ENCODE measurements around the gene ETV2.
A peak's percentile ranks its signal among the peaks of the same experiment; 100 is the strongest.

The ETV2 gene

GRCh38 chr19:35607661-35608060 is 33.9 kb upstream of the ETV2 start:
- no peak overlapping the region for H3K4me3 ChIP-seq (ENCODE audit: low read depth in 1 of 2, low read length in 1 of 2)

GRCh38 chr19:35608251-35608650 is 33.3 kb upstream of the ETV2 start:
- Histone ChIP-seq H3K27ac (no peak overlapping the region), H3K36me3 (no peaks in the 10 kb centered on the region), H3K9me3 (no peaks in the 10 kb centered on the region), H3K4me1 (ENCODE audit: control insufficient read depth in 1 of 2, insufficient read depth in 1 of 2, low read depth in 1 of 2, low read length in 1 of 2) (peaks cover 26 to 28% of the 10 kb centered on the region in 2 experiments), H3K4me3 (ENCODE audit: low read depth in 1 of 2, low read length in 1 of 2) (no peak overlapping the region), H3K27me3 (no peaks in the 10 kb centered on the region)
- TF ChIP-seq, protein P1, sequence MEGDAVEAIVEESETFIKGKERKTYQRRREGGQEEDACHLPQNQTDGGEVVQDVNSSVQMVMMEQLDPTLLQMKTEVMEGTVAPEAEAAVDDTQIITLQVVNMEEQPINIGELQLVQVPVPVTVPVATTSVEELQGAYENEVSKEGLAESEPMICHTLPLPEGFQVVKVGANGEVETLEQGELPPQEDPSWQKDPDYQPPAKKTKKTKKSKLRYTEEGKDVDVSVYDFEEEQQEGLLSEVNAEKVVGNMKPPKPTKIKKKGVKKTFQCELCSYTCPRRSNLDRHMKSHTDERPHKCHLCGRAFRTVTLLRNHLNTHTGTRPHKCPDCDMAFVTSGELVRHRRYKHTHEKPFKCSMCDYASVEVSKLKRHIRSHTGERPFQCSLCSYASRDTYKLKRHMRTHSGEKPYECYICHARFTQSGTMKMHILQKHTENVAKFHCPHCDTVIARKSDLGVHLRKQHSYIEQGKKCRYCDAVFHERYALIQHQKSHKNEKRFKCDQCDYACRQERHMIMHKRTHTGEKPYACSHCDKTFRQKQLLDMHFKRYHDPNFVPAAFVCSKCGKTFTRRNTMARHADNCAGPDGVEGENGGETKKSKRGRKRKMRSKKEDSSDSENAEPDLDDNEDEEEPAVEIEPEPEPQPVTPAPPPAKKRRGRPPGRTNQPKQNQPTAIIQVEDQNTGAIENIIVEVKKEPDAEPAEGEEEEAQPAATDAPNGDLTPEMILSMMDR (IDR thresholded peaks at IDR 0.05): no peak

More at GRCh38 chr19:35607661-35608060, 33.9 kb upstream of the ETV2 start:
- H3K36me3 ChIP-seq: no peaks in the 10 kb centered on the region
- TF ChIP-seq, protein P1 (IDR thresholded peaks at IDR 0.05): no peak
- H3K27ac ChIP-seq: no peak overlapping the region
- no peaks in the 10 kb centered on the region for H3K27me3 ChIP-seq
- no peaks in the 10 kb centered on the region for H3K9me3 ChIP-seq
- peaks cover 20 to 23% of the 10 kb centered on the region in 2 experiments for H3K4me1 ChIP-seq (ENCODE audit: control insufficient read depth in 1 of 2, insufficient read depth in 1 of 2, low read depth in 1 of 2, low read length in 1 of 2)

GRCh38 chr19:35609851-35610353 is 31.6 kb upstream of the ETV2 start:
- H3K4me3 ChIP-seq (ENCODE audit: low read depth in 1 of 2, low read length in 1 of 2): no peak overlapping the region
- H3K27me3 ChIP-seq: no peaks in the 10 kb centered on the region
- no peaks in the 10 kb centered on the region for H3K9me3 ChIP-seq
- H3K27ac ChIP-seq: peak overlapping the region; percentile 15
- no peaks in the 10 kb centered on the region for H3K36me3 ChIP-seq
- TF ChIP-seq, protein P1 (IDR thresholded peaks at IDR 0.05): no peak
- H3K4me1 ChIP-seq (ENCODE audit: control insufficient read depth in 1 of 2, insufficient read depth in 1 of 2, low read depth in 1 of 2, low read length in 1 of 2): peaks cover 26 to 28% of the 10 kb centered on the region in 2 experiments

DNA sequence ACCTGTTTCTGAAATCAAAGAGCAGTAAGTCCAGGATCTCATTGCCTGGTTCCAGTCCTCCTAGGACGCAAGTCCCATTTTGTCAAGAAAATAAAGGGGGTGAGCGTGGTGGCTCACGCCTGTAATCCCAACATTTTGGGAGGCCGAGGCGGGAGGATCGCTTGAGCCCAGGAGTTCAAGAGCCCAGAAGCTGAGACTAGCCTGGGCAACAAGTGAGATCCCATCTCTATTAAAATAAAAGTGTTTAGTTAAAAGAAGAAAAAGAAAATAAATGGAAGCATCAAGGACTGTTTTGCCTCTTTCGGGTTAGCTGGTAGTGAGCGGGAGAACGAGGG is 29.4 kb upstream of the ETV2 start:
- TF ChIP-seq, protein P1 (IDR thresholded peaks at IDR 0.05): no peak
- no peaks in the 10 kb centered on the region for H3K27me3 ChIP-seq
- H3K4me3 ChIP-seq (ENCODE audit: low read depth in 1 of 2, low read length in 1 of 2): peak overlapping the region; percentile 71 to 82
- no peaks in the 10 kb centered on the region for H3K9me3 ChIP-seq
- H3K27ac ChIP-seq: peak overlapping the region; percentile 12
- H3K36me3 ChIP-seq: no peaks in the 10 kb centered on the region
- H3K4me1 ChIP-seq (ENCODE audit: control insufficient read depth in 1 of 2, insufficient read depth in 1 of 2, low read depth in 1 of 2, low read length in 1 of 2): peaks cover 22 to 28% of the 10 kb centered on the region in 2 experiments

DNA sequence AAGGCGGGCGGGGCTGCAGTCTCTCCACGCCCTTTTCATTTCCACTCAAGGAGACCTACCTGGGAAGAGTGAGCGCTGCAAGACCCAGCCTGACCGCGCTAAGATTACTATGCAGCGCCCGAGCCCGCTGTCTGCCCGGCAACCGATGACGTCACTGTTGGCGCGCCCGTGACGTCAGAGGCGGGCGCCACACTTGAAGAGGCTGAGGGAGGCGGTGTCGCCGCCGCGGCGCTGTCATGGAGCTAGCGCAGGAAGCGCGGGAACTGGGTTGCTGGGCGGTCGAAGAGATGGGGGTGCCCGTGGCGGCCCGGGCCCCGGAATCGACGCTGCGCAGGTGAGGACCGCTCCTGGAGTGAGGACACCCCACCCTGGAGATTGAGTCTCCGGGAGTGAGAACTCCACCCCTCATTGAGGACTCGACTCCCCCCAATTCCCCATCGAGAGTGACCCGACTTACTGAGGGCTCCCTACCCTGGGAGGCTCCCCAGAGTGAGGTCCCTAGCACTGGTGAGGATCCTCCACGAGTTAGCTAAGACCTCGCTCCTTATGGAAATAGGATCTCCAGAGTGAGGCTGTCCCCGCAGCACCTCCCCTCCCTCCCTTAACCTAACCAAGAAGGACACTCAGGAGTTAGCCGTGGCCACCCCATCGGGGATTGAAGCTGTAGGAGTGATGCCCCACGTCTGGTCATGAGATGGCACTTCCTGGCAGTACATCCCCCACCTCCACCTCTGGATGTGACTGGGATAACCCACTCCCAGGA is 28.8 kb upstream of the ETV2 start, which contains the start of gene HAUS5:
Gene HAUS5 (plus strand): TSS at position 177 of the 763 bp plus-strand sequence. CDS start 60 bp downstream, at position 237.
- Histone ChIP-seq H3K4me1 (ENCODE audit: control insufficient read depth in 1 of 2, insufficient read depth in 1 of 2, low read depth in 1 of 2, low read length in 1 of 2) (peaks cover 22 to 28% of the 10 kb centered on the region in 2 experiments), H3K4me3 (ENCODE audit: low read depth in 1 of 2, low read length in 1 of 2) (peak within 1 kb of the TSS; percentile 71 to 82), H3K36me3 (peaks cover 2% of the 10 kb centered on the region), H3K27me3 (no peaks in the 10 kb centered on the region), H3K27ac (peak within 1 kb of the TSS; percentile 12), H3K9me3 (no peaks in the 10 kb centered on the region)
- TF ChIP-seq, protein P1 (IDR thresholded peaks at IDR 0.05): peak; percentile 65

Data from neutrophil (primary cell).